ENCODE data around the gene LENG1. TPM values are rescaled to one million over a fixed set of nuclear protein-coding genes. Genes with fewer than 3 reads are reported as not detected.

LENG1 gene
- total and polyA plus RNA-seq, 2 donors: 11.9 to 12.1 TPM

GRCh38 chr19:54152878-54153524 lies 6.5 kb downstream of the LENG1 start:
- peak overlapping the region in 1 of 2 donors; percentile 94 for H3K27ac ChIP-seq (ENCODE audit: low read depth in 1 of 2, low read length in 1 of 2)
- peaks cover 25 to 44% of the 10 kb centered on the region in 2 donors for H3K4me1 ChIP-seq (ENCODE audit: control insufficient read depth in 2 of 2, insufficient read depth in 2 of 2, low read length in 2 of 2)

GRCh38 chr19:54152267-54152666 lies 7.3 kb downstream of the LENG1 start:
- Histone ChIP-seq H3K9me3 (ENCODE audit: control insufficient read depth in 2 of 2, insufficient read depth in 1 of 2, low read length in 1 of 2) (no peaks in the 10 kb centered on the region), H3K4me3 (ENCODE audit: low read length in 2 of 2) (no peak overlapping the region), H3K4me1 (ENCODE audit: control insufficient read depth in 2 of 2, insufficient read depth in 2 of 2, low read length in 2 of 2) (peaks cover 25 to 42% of the 10 kb centered on the region in 2 donors), H3K36me3 (ENCODE audit: control insufficient read depth in 2 of 2, insufficient read depth in 2 of 2, low read length in 1 of 2) (peaks cover 91 to 92% of the 10 kb centered on the region in 2 donors), H3K27ac (ENCODE audit: low read depth in 1 of 2, low read length in 1 of 2) (no peak overlapping the region), H3K27me3 (ENCODE audit: control insufficient read depth in 2 of 2, insufficient read depth in 1 of 2, low read length in 1 of 2) (no peaks in the 10 kb centered on the region)
- WGBS: 98% methylated on average over 12 of the region's 12 CpGs
- DNase-seq (ENCODE audit: low read depth in 6 of 9, low spot score in 9 of 9): no peak

More at GRCh38 chr19:54152878-54153524, 6.5 kb downstream of the LENG1 start:
- Histone ChIP-seq H3K27me3 (ENCODE audit: control insufficient read depth in 2 of 2, insufficient read depth in 1 of 2, low read length in 1 of 2) (no peaks in the 10 kb centered on the region), H3K9me3 (ENCODE audit: control insufficient read depth in 2 of 2, insufficient read depth in 1 of 2, low read length in 1 of 2) (no peaks in the 10 kb centered on the region), H3K36me3 (ENCODE audit: control insufficient read depth in 2 of 2, insufficient read depth in 2 of 2, low read length in 1 of 2) (peaks cover 91 to 92% of the 10 kb centered on the region in 2 donors), H3K4me3 (ENCODE audit: low read length in 2 of 2) (no peak overlapping the region)
- WGBS: 98% methylated on average over 25 of the region's 25 CpGs
- DNase-seq (ENCODE audit: low read depth in 6 of 9, low spot score in 9 of 9): no peak

GRCh38 chr19:54151362-54152035 lies 8.0 kb downstream of the LENG1 start:
- H3K9me3 ChIP-seq (ENCODE audit: control insufficient read depth in 2 of 2, insufficient read depth in 1 of 2, low read length in 1 of 2): no peaks in the 10 kb centered on the region
- H3K27ac ChIP-seq (ENCODE audit: low read depth in 1 of 2, low read length in 1 of 2): no peak overlapping the region
- DNase-seq (ENCODE audit: low read depth in 6 of 9, low spot score in 9 of 9): no peak
- peaks cover 25 to 35% of the 10 kb centered on the region in 2 donors for H3K4me1 ChIP-seq (ENCODE audit: control insufficient read depth in 2 of 2, insufficient read depth in 2 of 2, low read length in 2 of 2)
- H3K27me3 ChIP-seq (ENCODE audit: control insufficient read depth in 2 of 2, insufficient read depth in 1 of 2, low read length in 1 of 2): no peaks in the 10 kb centered on the region
- peaks cover 91 to 92% of the 10 kb centered on the region in 2 donors for H3K36me3 ChIP-seq (ENCODE audit: control insufficient read depth in 2 of 2, insufficient read depth in 2 of 2, low read length in 1 of 2)
- 96% methylated on average over 23 of the region's 23 CpGs for WGBS
- H3K4me3 ChIP-seq (ENCODE audit: low read length in 2 of 2): no peak overlapping the region

GRCh38 chr19:54149021-54149812 lies 10.3 kb downstream of the LENG1 start:
- DNase-seq (ENCODE audit: low read depth in 6 of 9, low spot score in 9 of 9): no peak
- no peaks in the 10 kb centered on the region for H3K27me3 ChIP-seq (ENCODE audit: control insufficient read depth in 2 of 2, insufficient read depth in 1 of 2, low read length in 1 of 2)
- H3K27ac ChIP-seq (ENCODE audit: low read depth in 1 of 2, low read length in 1 of 2): peak overlapping the region in 1 of 2 donors; percentile 12
- peaks cover 92 to 95% of the 10 kb centered on the region in 2 donors for H3K36me3 ChIP-seq (ENCODE audit: control insufficient read depth in 2 of 2, insufficient read depth in 2 of 2, low read length in 1 of 2)
- WGBS: 89% methylated on average over 12 of the region's 12 CpGs
- peaks cover 7 to 12% of the 10 kb centered on the region in 2 donors for H3K4me1 ChIP-seq (ENCODE audit: control insufficient read depth in 2 of 2, insufficient read depth in 2 of 2, low read length in 2 of 2)
- H3K9me3 ChIP-seq (ENCODE audit: control insufficient read depth in 2 of 2, insufficient read depth in 1 of 2, low read length in 1 of 2): no peaks in the 10 kb centered on the region
- no peak overlapping the region for H3K4me3 ChIP-seq (ENCODE audit: low read length in 2 of 2)

- Histone ChIP-seq H3K4me3 (ENCODE audit: low read length in 2 of 2) (no peak overlapping the region), H3K4me1 (ENCODE audit: control insufficient read depth in 2 of 2, insufficient read depth in 2 of 2, low read length in 2 of 2) (peaks cover 0 to 1% of the 10 kb centered on the region in 2 donors), H3K27ac (ENCODE audit: low read depth in 1 of 2, low read length in 1 of 2) (no peak overlapping the region), H3K36me3 (ENCODE audit: control insufficient read depth in 2 of 2, insufficient read depth in 2 of 2, low read length in 1 of 2) (peaks cover 92 to 95% of the 10 kb centered on the region in 2 donors), H3K27me3 (ENCODE audit: control insufficient read depth in 2 of 2, insufficient read depth in 1 of 2, low read length in 1 of 2) (no peaks in the 10 kb centered on the region), H3K9me3 (ENCODE audit: control insufficient read depth in 2 of 2, insufficient read depth in 1 of 2, low read length in 1 of 2) (no peaks in the 10 kb centered on the region)
- DNase-seq (ENCODE audit: low read depth in 6 of 9, low spot score in 9 of 9): no peak
- 96% methylated on average over 19 of the region's 19 CpGs for WGBS
These were observed 11.4 kb downstream of the LENG1 start for GRCh38 chr19:54148158-54148557.

- DNase-seq (ENCODE audit: low read depth in 6 of 9, low spot score in 9 of 9): no peak
- Histone ChIP-seq H3K27me3 (ENCODE audit: control insufficient read depth in 2 of 2, insufficient read depth in 1 of 2, low read length in 1 of 2) (no peaks in the 10 kb centered on the region), H3K9me3 (ENCODE audit: control insufficient read depth in 2 of 2, insufficient read depth in 1 of 2, low read length in 1 of 2) (no peaks in the 10 kb centered on the region), H3K27ac (ENCODE audit: low read depth in 1 of 2, low read length in 1 of 2) (no peak overlapping the region), H3K4me1 (ENCODE audit: control insufficient read depth in 2 of 2, insufficient read depth in 2 of 2, low read length in 2 of 2) (no peaks in the 10 kb centered on the region), H3K4me3 (ENCODE audit: low read length in 2 of 2) (no peak overlapping the region), H3K36me3 (ENCODE audit: control insufficient read depth in 2 of 2, insufficient read depth in 2 of 2, low read length in 1 of 2) (peaks cover 92 to 95% of the 10 kb centered on the region in 2 donors)
- WGBS: 98% methylated on average over 3 of the region's 3 CpGs
These were observed 11.8 kb downstream of the LENG1 start for GRCh38 chr19:54147676-54148075.

GRCh38 chr19:54145541-54146158 lies 13.9 kb downstream of the LENG1 start:
- 98% methylated on average over 28 of the region's 28 CpGs for WGBS
- Histone ChIP-seq H3K27me3 (ENCODE audit: control insufficient read depth in 2 of 2, insufficient read depth in 1 of 2, low read length in 1 of 2) (no peaks in the 10 kb centered on the region), H3K27ac (ENCODE audit: low read depth in 1 of 2, low read length in 1 of 2) (no peak overlapping the region), H3K36me3 (ENCODE audit: control insufficient read depth in 2 of 2, insufficient read depth in 2 of 2, low read length in 1 of 2) (peaks cover 86 to 97% of the 10 kb centered on the region in 2 donors), H3K9me3 (ENCODE audit: control insufficient read depth in 2 of 2, insufficient read depth in 1 of 2, low read length in 1 of 2) (no peaks in the 10 kb centered on the region), H3K4me1 (ENCODE audit: control insufficient read depth in 2 of 2, insufficient read depth in 2 of 2, low read length in 2 of 2) (peaks cover 0 to 2% of the 10 kb centered on the region in 2 donors), H3K4me3 (ENCODE audit: low read length in 2 of 2) (no peak overlapping the region)
- no peak for DNase-seq (ENCODE audit: low read depth in 6 of 9, low spot score in 9 of 9)

- Histone ChIP-seq H3K9me3 (ENCODE audit: control insufficient read depth in 2 of 2, insufficient read depth in 1 of 2, low read length in 1 of 2) (no peaks in the 10 kb centered on the region), H3K27me3 (ENCODE audit: control insufficient read depth in 2 of 2, insufficient read depth in 1 of 2, low read length in 1 of 2) (no peaks in the 10 kb centered on the region), H3K36me3 (ENCODE audit: control insufficient read depth in 2 of 2, insufficient read depth in 2 of 2, low read length in 1 of 2) (peaks cover 70 to 79% of the 10 kb centered on the region in 2 donors), H3K4me3 (ENCODE audit: low read length in 2 of 2) (no peak overlapping the region), H3K4me1 (ENCODE audit: control insufficient read depth in 2 of 2, insufficient read depth in 2 of 2, low read length in 2 of 2) (peaks cover 21 to 22% of the 10 kb centered on the region in 2 donors), H3K27ac (ENCODE audit: low read depth in 1 of 2, low read length in 1 of 2) (no peak overlapping the region)
- WGBS: 90% methylated on average over 7 of the region's 7 CpGs
- no peak for DNase-seq (ENCODE audit: low read depth in 6 of 9, low spot score in 9 of 9)
These were observed 17.2 kb downstream of the LENG1 start for GRCh38 chr19:54142166-54142780.
